ENCODE data around the gene ZNF784. TPM values are rescaled to one million over a fixed set of nuclear protein-coding genes. Genes with fewer than 3 reads are reported as not detected.

ZNF784 gene
- total and polyA plus RNA-seq, 9 of the 15 experiments (the other 6 are each of a cell fraction or from before 2014, with no cell fraction given) = 0.14 to 6.1 (median 2.1) TPM

GRCh38 chr19:55599468-55599841 lies 24.9 kb downstream of the ZNF784 start, which contains the start of gene FIZ1 (continued):
- TF ChIP-seq MYC (IDR thresholded peaks at IDR 0.05; ENCODE audit: low read depth, low read length) = no peak
- TF ChIP-seq MYC (CRISPR knock-in tag; IDR thresholded peaks at IDR 0.05; ENCODE audit: borderline replicate concordance, low read depth) = no peak
- TF ChIP-seq ZNF277 (CRISPR knock-in tag; IDR thresholded peaks at IDR 0.05; ENCODE audit: borderline replicate concordance) = no peak
- no peak for TF ChIP-seq DNMT1 (IDR thresholded peaks at IDR 0.05)
- TF ChIP-seq GMEB1 (CRISPR knock-in tag; IDR thresholded peaks at IDR 0.05) = peak; percentile 26; the same call in 1 of the 2 replicates
- no peak for TF ChIP-seq TARDBP (IDR thresholded peaks at IDR 0.05)
- no peak for TF ChIP-seq CHCHD3 (CRISPR knock-in tag; IDR thresholded peaks at IDR 0.05)
- TF ChIP-seq SRSF3 (IDR thresholded peaks at IDR 0.05; ENCODE audit: insufficient read depth, low read length) = no peak
- TF ChIP-seq RBM34 (IDR thresholded peaks at IDR 0.05; ENCODE audit: borderline replicate concordance, insufficient read depth, low read length) = no peak
- no peak for TF ChIP-seq HMBOX1 (IDR thresholded peaks at IDR 0.05)
- TF ChIP-seq BDP1 (IDR thresholded peaks at IDR 0.05; ENCODE audit: insufficient read depth, insufficient read length) = no peak
- TF ChIP-seq ASH1L (IDR thresholded peaks at IDR 0.05; ENCODE audit: borderline replicate concordance, low read depth, partially characterized antibody) = no peak
- TF ChIP-seq ZNF316 (IDR thresholded peaks at IDR 0.05) = no peak
- TF ChIP-seq GTF2F1 (IDR thresholded peaks at IDR 0.05; ENCODE audit: low read depth, low read length) = no peak
- TF ChIP-seq ZNF511 (CRISPR knock-in tag; IDR thresholded peaks at IDR 0.05) = no peak
- TF ChIP-seq AFF4 (CRISPR knock-in tag; IDR thresholded peaks at IDR 0.05) = peak; percentile 58; the same call in 1 of the 2 replicates
- no peak for TF ChIP-seq ADNP (tag; IDR thresholded peaks at IDR 0.05)

Measured in K562 (cell line).